ENCODE measurements around the gene ANTXR1. TPM values are rescaled to one million over a fixed set of nuclear protein-coding genes. Genes with fewer than 3 reads are reported as not detected.

ANTXR1 gene
- polyA plus RNA-seq (2013, experiment 1 of 2; ENCODE audit: insufficient read length), result 98.3 TPM
- 94.0 TPM for polyA plus RNA-seq (2013, experiment 2 of 2; ENCODE audit: insufficient read length)

DNA sequence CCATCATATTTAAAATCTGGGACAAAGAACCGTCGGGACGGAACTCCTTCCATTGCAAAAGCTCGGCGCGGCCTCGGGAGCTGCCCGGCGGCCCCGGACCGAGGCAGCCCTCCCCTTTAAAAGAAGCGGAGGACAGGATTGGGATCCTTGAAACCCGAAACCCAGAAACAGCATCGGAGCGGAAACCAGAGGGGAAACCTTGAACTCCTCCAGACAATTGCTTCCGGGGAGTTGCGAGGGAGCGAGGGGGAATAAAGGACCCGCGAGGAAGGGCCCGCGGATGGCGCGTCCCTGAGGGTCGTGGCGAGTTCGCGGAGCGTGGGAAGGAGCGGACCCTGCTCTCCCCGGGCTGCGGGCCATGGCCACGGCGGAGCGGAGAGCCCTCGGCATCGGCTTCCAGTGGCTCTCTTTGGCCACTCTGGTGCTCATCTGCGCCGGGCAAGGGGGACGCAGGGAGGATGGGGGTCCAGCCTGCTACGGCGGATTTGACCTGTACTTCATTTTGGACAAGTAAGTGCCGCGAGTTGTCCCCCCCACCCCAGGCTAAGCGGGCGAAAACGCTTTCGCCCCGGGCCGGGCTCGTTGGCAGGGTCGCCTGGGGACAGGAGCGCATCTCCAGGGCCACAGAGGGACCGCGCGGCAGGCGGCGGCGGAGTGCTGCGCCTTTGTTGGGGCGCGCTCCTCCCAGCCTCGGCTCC is at the start of gene ANTXR1:
Gene ANTXR1 (plus strand): TSS at position 38 of the 698 bp plus-strand sequence. CDS start 321 bp downstream, at position 359.
- peak; percentile 81 for DNase-seq

DNA sequence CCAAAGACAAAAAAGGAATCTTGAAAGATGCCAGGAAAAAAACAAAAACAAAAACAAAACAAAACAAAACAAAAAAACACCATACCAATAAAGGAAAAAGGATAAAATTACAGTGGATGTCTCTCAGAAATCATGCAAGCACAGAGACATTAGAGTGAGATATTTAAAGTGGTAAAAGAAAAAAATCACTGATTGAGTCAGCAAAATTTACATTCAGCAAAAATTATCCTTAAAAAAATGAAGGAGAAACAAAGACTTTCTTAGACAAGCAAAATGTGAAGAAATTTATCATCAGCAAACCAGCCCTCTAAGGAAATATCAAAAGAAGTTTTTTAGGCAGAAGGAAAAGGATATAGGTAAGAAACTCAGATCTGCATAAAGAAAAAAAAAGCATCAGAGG is 48.7 kb upstream of the ANTXR1 start:
- no peak for DNase-seq

DNA sequence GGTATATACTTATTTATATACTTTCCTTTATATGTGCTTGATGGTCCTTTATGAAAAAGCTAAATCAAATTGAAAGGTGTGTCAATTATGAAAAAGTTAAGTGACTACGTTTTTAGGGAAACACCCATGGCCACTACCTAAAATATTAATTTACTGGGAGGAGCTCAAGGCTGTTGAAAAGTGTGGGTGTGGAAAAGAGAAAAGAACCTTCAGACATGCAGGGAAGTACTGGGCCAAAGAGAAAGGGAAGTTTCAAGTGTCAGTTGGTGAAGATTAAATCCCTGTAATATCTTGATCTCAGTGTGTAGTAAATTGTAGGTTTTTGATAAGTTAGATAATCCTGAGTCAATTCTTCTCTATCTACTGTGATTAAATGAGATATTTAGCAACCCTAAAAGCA is 44.8 kb upstream of the ANTXR1 start:
- DNase-seq, result no peak

DNA sequence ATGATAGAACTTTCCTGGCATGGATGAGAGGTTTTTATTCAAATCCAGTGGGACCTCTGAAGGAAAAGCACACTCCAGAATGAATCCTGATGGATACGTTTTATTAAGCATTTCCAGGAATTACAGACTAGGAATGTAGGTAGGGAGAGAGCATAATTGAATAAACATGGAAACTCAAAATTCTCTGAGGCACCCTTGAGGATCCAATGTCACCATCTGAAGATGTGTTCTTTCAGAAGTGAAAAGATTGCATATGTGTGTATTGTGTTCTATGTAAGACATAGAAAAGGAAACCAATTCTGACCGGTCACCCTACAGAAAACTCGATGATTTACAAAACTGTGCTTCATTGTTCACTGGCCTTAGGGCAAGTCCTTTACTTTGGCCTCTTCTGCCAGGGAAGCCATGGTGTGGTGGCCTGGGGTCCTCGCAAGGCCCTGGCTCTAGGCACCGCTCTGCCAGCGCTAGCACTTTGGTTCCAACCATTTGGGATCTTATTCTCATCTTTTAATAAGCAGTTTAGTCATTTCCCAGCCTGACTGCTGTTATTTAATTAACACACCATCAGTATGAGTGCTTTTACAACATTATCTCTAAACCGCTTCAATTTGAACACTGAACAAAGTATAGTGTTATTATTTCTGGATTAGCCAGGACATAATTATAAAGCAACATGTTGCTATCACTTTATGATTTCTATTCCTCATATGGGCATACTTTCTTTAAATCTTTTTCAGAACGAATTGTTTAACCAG is 43.1 kb upstream of the ANTXR1 start:
- no peak for DNase-seq

DNA sequence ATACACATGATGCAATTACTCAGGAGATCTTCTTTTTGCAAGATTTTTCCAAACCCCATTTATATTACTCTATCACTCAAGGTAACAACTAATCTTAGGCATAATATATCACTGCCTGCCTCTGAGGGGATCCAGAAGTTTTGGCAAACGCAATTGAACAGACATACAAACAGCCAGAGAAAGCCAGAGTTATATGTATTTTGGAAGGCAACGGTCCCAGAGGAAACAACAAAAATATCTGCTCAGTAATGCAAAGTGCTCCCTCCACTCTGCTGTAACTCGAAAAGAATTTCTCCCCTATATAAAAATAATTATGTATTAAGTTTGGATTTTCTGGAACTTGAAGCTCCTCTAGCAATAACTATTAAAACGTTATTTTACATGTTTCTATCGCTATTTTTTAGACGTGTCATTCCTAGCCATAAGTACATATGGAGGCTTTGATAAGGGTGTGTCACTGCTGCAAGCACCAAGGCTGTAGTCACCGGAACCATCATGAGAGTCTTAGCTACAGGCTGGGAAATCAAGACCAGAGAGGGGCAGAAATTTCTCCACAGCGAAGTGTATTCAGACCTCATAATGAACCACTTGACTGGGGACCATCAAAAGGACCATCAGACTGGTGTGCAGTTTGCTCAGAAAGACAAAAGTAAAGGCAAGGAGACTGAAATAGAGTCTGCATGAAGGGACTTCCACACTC is 42.3 kb upstream of the ANTXR1 start:
- peak; percentile 10 for DNase-seq

DNA sequence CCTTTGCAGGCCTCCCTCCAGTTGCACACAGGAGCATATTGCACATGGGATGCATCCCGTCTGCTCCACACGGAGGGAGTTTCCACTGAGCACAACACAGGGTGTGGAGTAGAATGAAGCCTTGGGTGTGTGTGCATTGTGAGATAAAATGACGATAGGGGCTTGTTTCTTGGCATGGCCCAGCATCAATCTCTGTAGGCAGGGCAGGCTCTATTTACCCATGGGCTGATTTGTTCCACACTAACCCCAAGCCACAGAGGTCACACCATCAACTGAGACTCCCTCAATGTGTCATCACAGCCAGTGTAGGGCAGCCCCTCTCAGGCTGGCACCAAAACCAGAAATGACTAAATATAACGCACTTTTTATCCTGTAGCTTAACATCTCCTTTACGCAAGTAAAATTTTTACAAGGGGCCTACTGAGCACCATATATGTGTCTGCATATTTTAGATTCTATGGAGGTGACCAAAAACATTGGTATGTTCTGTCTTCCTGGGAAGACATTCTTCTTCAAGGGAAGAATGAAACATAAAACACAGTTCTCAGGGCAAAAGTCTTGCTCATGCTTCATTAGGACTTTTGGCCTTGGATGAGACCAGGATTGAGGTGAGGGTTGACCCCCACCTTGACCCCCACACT is 41.3 kb upstream of the ANTXR1 start:
- peak; percentile 95 for DNase-seq

DNA sequence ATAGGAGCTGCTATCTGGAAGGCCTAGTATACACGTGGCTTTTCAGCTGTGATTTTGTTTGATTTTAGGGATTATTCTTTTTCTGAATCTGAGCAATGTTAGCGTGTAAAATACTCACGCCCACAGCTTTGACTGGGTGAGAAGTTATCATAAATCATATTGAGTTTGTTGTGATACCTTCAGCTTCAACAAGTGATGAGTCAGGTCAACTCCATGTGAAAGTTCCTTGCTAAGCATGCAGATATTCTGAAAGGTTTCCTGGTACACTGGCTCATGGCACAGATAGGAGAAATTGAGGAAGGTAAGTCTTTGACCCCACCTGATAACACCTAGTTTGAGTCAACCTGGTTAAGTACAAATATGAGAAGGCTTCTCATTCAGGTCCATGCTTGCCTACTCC is 38.7 kb upstream of the ANTXR1 start, which contains the start of gene GKN1:
Gene GKN1 (plus strand): TSS at position 386 of the 400 bp plus-strand sequence. CDS start 42 bp downstream, outside the sequence.
- DNase-seq, result peak; percentile 37

DNA sequence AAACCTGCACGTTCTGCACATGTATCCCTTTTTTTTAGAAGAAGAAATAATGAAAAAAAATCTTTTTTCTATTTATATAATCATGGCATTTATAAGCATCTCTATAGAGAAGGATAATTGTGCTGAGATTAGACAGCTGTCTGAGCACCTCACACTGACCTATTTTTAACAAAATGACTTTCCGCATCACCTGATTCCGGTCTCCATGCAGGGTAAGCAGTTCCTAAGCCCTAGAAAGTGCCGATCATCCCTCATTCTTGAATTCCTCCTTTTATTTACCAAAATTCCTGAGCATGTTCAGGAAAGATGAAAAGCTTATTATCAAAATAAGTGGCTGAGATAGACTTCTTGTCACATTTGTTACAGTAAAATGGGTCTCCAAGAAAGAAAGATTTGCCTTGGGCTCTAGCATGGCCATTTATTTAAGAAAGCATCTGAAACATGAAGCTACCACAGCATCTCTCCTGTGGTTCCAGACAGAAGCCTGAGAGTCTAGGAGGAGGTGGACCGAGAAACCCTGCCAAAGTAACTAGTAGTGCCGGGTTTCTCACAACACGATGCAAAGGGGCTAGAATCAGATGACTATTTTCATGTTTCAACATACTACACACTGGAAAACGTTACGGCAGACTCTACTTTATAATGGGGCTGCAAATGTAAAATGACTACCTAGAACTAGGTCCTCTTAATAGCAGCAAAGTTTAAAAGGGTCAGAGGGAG is 37.9 kb upstream of the ANTXR1 start:
- DNase-seq, result no peak

DNA sequence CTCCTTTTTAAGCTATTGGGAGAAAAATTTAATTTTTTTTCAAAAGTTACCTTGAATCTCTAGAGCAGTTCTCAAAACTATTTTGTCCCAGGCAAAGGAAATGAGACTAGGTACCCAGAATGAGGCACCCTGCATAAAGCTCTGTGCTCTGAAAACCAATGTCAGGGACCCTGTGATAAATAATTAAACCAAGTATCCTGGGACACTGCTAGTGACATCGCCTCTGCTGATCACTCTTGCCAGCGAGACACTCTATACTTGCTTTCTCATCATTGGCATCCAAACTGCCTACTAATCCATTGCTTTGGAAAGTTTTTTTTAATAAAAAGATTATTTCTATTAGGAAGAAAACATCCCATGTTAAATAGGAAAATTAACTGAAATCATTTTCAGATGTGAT is 37.1 kb upstream of the ANTXR1 start:
- DNase-seq, result no peak

DNA sequence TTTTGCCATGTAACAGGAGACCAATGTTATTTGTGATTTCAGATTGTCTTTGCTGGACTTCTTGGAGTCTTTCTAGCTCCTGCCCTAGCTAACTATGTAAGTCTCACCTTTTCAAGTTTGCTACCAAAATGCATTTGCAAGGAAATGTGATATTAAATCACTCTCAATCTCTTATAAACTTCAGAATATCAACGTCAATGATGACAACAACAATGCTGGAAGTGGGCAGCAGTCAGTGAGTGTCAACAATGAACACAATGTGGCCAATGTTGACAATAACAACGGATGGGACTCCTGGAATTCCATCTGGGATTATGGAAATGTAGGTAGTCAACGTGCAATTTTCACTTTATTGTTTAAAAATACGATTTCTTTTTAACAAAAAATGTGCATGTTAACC is 35.5 kb upstream of the ANTXR1 start:
- DNase-seq, result no peak

DNA sequence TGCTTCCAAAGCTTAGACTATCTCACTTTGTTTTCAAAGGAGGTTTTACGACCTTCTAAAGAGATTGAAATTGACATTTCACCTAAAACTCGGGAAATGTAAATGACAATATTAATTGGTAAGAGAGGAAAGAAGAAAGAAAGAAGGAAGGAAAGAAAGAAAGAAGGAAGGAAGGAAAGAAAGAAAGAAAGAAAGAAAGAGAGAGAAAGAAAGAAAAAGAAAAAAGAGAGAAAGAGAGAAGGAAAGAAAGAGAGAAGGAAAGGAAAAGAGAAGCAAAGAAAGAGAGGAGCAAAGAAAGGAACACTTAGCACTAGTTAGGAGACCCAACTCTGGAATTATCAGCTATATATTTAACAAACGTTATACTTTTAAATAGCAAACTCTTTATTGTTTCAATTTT is 34.9 kb upstream of the ANTXR1 start:
- no peak for DNase-seq

DNA sequence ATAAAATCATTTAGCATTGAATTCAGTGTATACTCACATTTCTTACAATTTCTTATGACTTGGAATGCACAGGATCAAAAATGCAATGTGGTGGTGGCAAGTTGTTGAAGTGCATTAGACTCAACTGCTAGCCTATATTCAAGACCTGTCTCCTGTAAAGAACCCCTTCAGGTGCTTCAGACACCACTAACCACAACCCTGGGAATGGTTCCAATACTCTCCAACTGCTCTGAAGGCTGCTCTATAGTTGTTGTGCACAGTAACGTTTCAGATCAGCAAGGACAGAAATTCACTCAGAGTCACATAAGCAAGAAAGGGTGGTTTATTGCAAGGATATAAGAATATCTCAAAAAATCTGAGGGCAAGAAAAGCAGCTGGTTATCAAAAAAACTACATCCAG is 32.0 kb upstream of the ANTXR1 start:
- DNase-seq, result no peak

DNA sequence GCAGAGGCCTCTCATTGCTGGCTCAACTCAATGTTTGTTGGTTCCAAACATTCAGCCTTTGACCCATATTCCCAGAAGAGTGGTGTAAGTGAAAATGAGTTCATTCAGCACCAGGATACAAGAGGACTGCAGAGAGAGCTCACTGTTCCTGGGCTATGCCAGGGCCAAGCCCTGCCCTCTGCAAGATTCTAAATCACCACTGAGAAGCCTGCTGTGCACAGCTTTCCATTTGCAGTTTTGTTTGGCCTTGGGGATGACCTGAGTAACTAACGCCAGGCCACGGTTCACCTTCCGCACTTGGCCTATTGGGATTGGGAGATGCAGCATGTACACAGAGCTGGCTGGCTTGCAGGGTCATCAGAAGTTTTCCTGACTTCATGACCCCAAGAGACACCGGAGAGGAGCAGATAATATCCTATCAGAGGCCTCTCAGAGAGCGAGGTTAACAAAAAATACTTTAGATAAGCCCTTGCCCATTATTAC is 25.9 kb upstream of the ANTXR1 start:
- no peak for DNase-seq

DNA sequence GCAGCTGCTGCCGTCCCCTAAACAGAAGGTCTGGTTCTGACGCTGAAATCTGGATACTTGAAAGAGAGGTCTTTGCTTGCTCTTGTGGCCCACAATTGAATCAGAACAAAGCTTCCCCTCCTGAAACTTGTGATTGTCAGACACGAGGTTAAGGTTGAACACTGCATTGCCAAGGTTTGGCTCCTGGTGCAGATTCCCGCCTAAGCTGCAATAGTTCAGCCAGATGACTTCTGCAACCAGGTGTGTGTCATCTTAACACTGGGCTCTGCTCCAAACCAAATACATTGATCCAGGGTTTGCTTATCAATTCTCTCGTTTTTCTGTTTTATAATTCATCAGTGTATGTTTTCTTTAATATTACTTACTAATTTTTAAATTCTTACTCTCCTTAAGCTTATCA is 23.9 kb upstream of the ANTXR1 start:
- DNase-seq, result no peak

DNA sequence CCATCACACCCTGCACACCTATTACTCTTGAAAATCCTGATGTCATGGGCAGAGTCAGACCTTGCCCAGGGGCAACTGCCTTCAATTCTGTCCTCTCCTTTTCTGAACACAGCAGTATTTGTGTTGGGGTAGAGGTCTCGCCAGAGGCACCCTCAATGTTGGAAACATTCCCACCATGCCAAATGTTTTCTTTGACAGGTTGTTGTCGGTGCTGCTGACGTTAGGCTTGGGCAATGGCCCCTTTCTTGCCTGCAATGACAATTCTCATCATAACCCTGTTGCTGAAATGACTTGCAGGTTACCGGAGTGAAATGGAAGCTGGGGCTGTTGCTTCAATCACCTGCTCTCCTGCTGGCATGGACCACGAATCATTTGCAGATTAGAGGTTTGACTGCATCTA is 20.6 kb upstream of the ANTXR1 start:
- DNase-seq, result no peak

DNA sequence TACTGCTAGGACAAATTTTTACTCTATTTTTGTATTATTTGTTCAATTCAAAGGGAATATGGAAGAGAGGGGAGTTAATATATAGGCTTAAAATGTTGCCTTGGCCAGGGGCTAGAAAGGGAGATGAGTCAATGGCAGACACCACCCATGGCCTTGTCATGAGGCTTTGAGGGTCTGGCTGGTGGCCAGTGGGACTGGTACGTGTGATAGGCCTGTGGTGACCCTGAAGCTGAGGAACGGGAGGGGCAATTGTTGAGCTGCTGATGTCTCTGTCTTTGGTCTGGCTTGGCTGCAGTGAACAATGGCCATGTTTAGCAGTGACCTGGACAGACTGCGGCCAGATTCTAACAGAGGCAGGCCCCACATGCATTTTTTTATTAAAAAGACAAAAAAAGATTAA is 20.0 kb upstream of the ANTXR1 start:
- no peak for DNase-seq

DNA sequence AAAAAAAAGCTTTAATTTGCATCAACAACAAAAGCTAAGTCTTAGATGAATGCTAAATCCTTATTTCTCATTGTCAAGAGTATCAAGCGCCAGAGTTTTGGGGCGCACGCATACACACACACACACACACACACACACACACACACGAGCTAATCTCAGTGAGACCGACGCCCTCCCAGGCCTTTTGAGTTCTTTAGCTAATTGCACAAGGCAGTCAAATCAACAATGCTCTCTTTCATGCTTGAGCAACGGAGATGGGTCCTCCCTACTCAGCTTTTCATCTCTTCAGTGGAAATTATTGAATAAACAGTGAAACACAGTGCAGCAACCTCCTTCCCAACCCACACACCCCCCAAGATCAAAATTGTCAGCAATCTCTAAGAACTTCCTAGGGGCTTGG is 19.3 kb upstream of the ANTXR1 start:
- no peak for DNase-seq

DNA sequence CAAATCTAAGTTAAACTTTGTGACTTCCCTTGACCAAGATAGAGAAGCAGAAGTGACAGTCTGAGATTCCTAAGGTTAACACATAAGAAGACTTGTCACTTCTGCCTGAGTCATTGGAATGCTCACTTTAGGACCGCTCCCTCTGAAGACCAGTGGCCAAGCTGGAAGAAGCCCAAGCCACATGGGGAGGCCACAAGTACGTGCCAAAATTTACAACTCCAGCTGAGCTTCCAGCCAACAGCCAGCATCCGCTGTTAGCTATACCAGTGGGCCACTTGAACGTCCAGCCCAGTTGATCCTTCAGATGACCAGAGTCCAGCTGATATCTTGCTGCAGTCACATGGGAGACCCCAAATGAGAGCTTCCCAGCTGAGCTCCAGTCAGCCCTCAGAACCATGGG is 18.1 kb upstream of the ANTXR1 start:
- peak; percentile 80 for DNase-seq

DNA sequence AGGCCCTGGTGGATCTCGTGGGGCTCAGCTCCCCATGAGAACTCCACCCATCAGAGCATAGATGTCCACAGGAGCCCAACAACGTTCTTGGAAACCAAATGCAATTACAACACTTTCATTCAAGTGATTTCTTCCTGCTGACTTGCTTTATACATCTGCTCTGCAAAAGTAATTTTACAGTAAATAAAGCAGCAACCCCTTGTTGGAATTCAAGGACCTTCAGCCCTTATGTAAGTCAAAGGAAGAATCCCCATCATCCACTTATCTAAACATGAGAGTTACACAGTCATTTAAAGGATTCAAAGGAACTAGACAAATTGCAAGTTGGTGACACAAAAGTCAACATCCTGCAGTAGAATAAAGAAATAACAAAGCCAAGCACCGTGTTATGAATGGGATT is 17.1 kb upstream of the ANTXR1 start:
- no peak for DNase-seq

DNA sequence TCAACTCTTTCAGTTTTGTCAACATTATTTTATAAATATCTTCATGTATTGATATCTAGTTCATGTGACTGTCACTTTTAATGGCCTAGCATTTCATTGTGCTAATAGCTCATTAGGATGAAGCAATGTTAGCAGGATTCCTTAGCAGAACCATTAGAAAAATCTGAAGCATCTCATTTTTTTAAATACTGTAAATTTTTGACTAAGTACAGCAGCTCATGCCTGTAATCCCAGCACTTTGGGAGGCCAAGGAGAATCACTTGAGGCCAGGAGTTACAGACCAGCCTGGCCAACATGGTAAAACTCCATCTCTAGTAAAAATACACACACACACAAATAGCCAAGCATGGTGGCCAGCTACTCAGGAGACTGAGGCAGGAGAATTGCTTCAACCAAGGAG is 15.6 kb upstream of the ANTXR1 start:
- DNase-seq, result peak; percentile 21

DNA sequence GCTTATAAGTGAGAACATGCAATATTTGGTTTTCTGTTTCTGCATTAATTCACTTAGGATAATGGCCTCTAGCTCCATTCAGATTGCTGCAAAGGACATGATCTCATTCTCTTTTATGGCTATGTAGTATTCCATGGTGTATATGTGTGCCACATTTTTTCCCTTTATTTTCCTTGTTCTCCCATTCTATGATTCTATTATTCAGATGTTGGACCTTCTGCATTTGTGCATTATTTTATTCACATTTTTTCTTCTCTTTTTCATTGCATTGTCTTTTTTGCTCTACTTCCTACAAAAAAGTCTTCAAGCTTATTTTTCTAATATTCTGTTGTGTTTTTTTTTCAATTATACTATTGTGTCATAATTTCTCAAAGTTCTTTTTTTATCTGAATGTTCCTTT is 11.1 kb upstream of the ANTXR1 start:
- no peak for DNase-seq

DNA sequence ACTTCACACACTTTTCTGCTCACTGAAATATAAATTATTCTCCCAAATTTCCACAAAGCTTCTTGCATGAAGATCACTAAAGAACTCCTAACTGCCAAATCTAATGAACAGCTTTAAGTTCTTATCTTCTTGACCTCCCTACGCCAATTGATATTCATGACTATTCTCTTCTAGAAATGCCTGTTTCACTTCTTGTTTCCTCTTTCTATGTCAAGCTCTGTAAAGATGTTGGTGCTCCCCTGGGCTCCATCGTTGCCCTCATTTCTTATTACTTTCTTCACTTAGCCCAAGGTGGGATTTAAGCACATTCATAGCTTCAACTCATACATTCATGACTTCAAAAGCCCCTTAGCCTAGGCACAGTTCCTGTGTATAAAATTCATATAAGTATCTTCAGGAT is 9.2 kb upstream of the ANTXR1 start:
- DNase-seq, result no peak
